H9 (cell line): ENCODE measurements around the gene FAM83F. TPM values are rescaled to one million over a fixed set of nuclear protein-coding genes. Genes with fewer than 3 reads are reported as not detected.
A peak's percentile ranks its signal among the peaks of the same experiment; 100 is the strongest.

ENCODE experiments used
- DNase-seq: peaks from one replicate; pipeline ENCODE4 v3.0.0-alpha.2; 2017
- H2AFZ ChIP-seq: one replicate; pipeline ENCODE4 v1.6.1; 2013; ENCODE audit warnings: mild to moderate bottlenecking, low read length, control low read depth, moderate library complexity
- H2AK5ac ChIP-seq: 2 replicates; pipeline ENCODE4 v1.6.1; 2013; ENCODE audit warnings: low read length, control low read depth, mixed read lengths; ENCODE audit not compliant: insufficient read length
- H2BK120ac ChIP-seq: one replicate; pipeline ENCODE4 v1.6.1; 2013; ENCODE audit warnings: low read depth, mild to moderate bottlenecking, low read length, control low read depth, inconsistent platforms; ENCODE audit not compliant: poor library complexity, severe bottlenecking
- H2BK12ac ChIP-seq: 2 replicates; pipeline ENCODE4 v1.6.1; 2013; ENCODE audit warnings: low read length, control low read depth, mixed read lengths, low read depth; ENCODE audit not compliant: insufficient read length
- H2BK15ac ChIP-seq: 2 replicates; pipeline ENCODE4 v1.6.1; 2013; ENCODE audit warnings: low read depth, low read length, control low read depth
- H2BK20ac ChIP-seq: one replicate; pipeline ENCODE4 v1.6.1; 2013; ENCODE audit warnings: low read depth, mild to moderate bottlenecking, low read length, control low read depth, inconsistent platforms; ENCODE audit not compliant: poor library complexity, severe bottlenecking
- H2BK5ac ChIP-seq: 2 replicates; pipeline ENCODE4 v1.6.1; 2013; ENCODE audit warnings: low read length, control low read depth, mixed read lengths; ENCODE audit not compliant: insufficient read length
- H3K14ac ChIP-seq: 2 replicates; pipeline ENCODE4 v1.6.1; 2013; ENCODE audit warnings: low read length, control low read depth; ENCODE audit not compliant: insufficient read depth
- H3K18ac ChIP-seq: 2 replicates; pipeline ENCODE4 v1.6.1; 2013; ENCODE audit warnings: low read depth, mild to moderate bottlenecking, mixed read lengths, low read length, control low read depth; ENCODE audit not compliant: insufficient read length
- H3K23ac ChIP-seq: 2 replicates; pipeline ENCODE4 v1.6.1; 2013; ENCODE audit warnings: low read length, control low read depth, mixed read lengths, low read depth; ENCODE audit not compliant: insufficient read length
- H3K23me2 ChIP-seq: 2 replicates; pipeline ENCODE4 v1.6.1; 2013; ENCODE audit warnings: low read depth, mild to moderate bottlenecking, mixed read lengths, low read length, control low read depth; ENCODE audit not compliant: insufficient read length, poor library complexity, severe bottlenecking
- H3K27ac ChIP-seq: 2 replicates; pipeline ENCODE4 v1.5.1; 2013; ENCODE audit warnings: low read length, control low read depth, mixed read lengths, low read depth; ENCODE audit not compliant: insufficient read length
- H3K27me3 ChIP-seq: 2 replicates; pipeline ENCODE4 v1.6.1; 2013; ENCODE audit warnings: low read length, control low read depth, inconsistent platforms; ENCODE audit not compliant: insufficient read depth
- H3K4ac ChIP-seq: 2 replicates; pipeline ENCODE4 v1.6.1; 2013; ENCODE audit warnings: low read depth, mild to moderate bottlenecking, control low read depth, inconsistent platforms, low read length, moderate library complexity
- H3K4me1 ChIP-seq: 2 replicates; pipeline ENCODE4 v1.6.1; 2013; ENCODE audit warnings: low read length, control low read depth, inconsistent platforms; ENCODE audit not compliant: insufficient read depth
- H3K4me2 ChIP-seq: 2 replicates; pipeline ENCODE4 v1.6.1; 2013; ENCODE audit warnings: low read length, control low read depth, mixed read lengths; ENCODE audit not compliant: insufficient read length, insufficient read depth
- H3K56ac ChIP-seq: 2 replicates; pipeline ENCODE4 v1.6.1; 2013; ENCODE audit warnings: low read depth, mild to moderate bottlenecking, mixed read lengths, low read length, control low read depth; ENCODE audit not compliant: insufficient read length
- H3K79me1 ChIP-seq: 2 replicates; pipeline ENCODE4 v1.6.1; 2013; ENCODE audit warnings: low read depth, mild to moderate bottlenecking, moderate library complexity, low read length, control low read depth, inconsistent platforms; ENCODE audit not compliant: insufficient read depth, poor library complexity, severe bottlenecking
- H3K79me2 ChIP-seq: 2 replicates; pipeline ENCODE4 v1.6.1; 2013; ENCODE audit warnings: low read length, control low read depth, inconsistent platforms; ENCODE audit not compliant: insufficient read depth
- H3K9ac ChIP-seq: 2 replicates; pipeline ENCODE4 v1.6.1; 2013; ENCODE audit warnings: low read length, control low read depth, mixed read lengths; ENCODE audit not compliant: insufficient read length; ENCODE audit errors: extremely low read depth
- H3K9me3 ChIP-seq: one replicate; pipeline ENCODE4 v1.6.1; 2013; ENCODE audit warnings: low read depth, low read length, inconsistent platforms; ENCODE audit not compliant: control insufficient read depth
- H3T11ph ChIP-seq: one replicate; pipeline ENCODE4 v1.6.1; 2013; ENCODE audit warnings: mild to moderate bottlenecking, low read length, control low read depth, inconsistent platforms
- H4K20me1 ChIP-seq: one replicate; pipeline ENCODE4 v1.6.1; 2013; ENCODE audit not compliant: control insufficient read depth, insufficient read length, insufficient read depth
- H4K5ac ChIP-seq: 2 replicates; pipeline ENCODE4 v1.6.1; 2013; ENCODE audit warnings: low read depth, mild to moderate bottlenecking, mixed read lengths, low read length, control low read depth; ENCODE audit not compliant: insufficient read length
- H4K8ac ChIP-seq: replicated peaks from 2 replicates; pipeline ENCODE4 v1.6.1; 2013; ENCODE audit warnings: low read length, control low read depth, mixed read lengths, low read depth; ENCODE audit not compliant: insufficient read length
- H4K91ac ChIP-seq: 2 replicates; pipeline ENCODE4 v1.6.1; 2013; ENCODE audit warnings: low read depth, mild to moderate bottlenecking, moderate library complexity, mixed read lengths, low read length, control low read depth; ENCODE audit not compliant: insufficient read length
- H3K27ac Mint-ChIP-seq, 3 experiments: 2 replicates in 2 of 3; 3 replicates in 1 of 3; pipeline ENCODE4 v1.8.0; 2020 to 2021; ENCODE audit warnings: mixed read lengths in 3 of 3, mild to moderate bottlenecking in 1 of 3, moderate library complexity in 1 of 3
- H3K27me3 Mint-ChIP-seq: 2 replicates; pipeline ENCODE4 v1.8.0; 2021; ENCODE audit warnings: low read depth, mild to moderate bottlenecking, moderate library complexity, mixed read lengths
- H3K36me3 Mint-ChIP-seq, 3 experiments: 2 replicates in 2 of 3; 3 replicates in 1 of 3; pipeline ENCODE4 v1.8.0; 2020 to 2021; ENCODE audit warnings: low read depth in 3 of 3, mixed read lengths in 3 of 3; ENCODE audit not compliant: insufficient read depth in 1 of 3
- H3K4me1 Mint-ChIP-seq, 2 experiments: 2 replicates each; pipeline ENCODE4 v1.8.0; 2020; ENCODE audit warnings: mixed read lengths in 2 of 2
- H3K4me3 Mint-ChIP-seq, 2 experiments: 2 replicates in 1 of 2; 3 replicates in 1 of 2; pipeline ENCODE4 v1.8.0; 2020 to 2021; ENCODE audit warnings: mild to moderate bottlenecking in 2 of 2, mixed read lengths in 2 of 2, moderate library complexity in 1 of 2
- H3K9me3 Mint-ChIP-seq, 2 experiments: 2 replicates in 1 of 2; 3 replicates in 1 of 2; pipeline ENCODE4 v1.8.0; 2020; ENCODE audit warnings: mild to moderate bottlenecking in 2 of 2, mixed read lengths in 2 of 2, moderate library complexity in 1 of 2
- WGBS: extraction: QIAGEN DNeasy Blood & Tissue Kit; methylation state at CpG from one replicate; pipeline ENCODE4 v1.1.7; 2013; ENCODE audit warnings: missing lambda C conversion rate, low lambda C conversion rate, mixed read lengths; ENCODE audit not compliant: insufficient read length; ENCODE audit errors: extremely low coverage; 5-methylcytosine and 5-hydroxymethylcytosine counted together
- total RNA-seq: library from RNA; stranded (reverse); gene quantifications from 2 replicates; pipeline ENCODE4 v1.2.1, GENCODE V29; 2021
- TF ChIP-seq, protein P1 (sequence below): fragments of 200-600 bp; sonication (generic); conservative IDR thresholded peaks from 3 replicates; pipeline ENCODE4 v1.8.0; 2021; ENCODE audit warnings: antibody characterized with exemption, mild to moderate bottlenecking

FAM83F gene
- total RNA-seq, 1 experiment from 2014 or later = 17.4 TPM

GRCh38 chr22:39958009-39958711 is 36.6 kb upstream of the FAM83F start:
- Histone ChIP-seq H3K27ac (no peak overlapping the region), H3K23me2 (no peaks in the 10 kb centered on the region), H4K5ac (no peak overlapping the region), H2BK20ac (no peak overlapping the region), H4K91ac (no peak overlapping the region), H3K56ac (no peak overlapping the region), H3K18ac (no peak overlapping the region), H3T11ph (no peak overlapping the region), H3K9me3 (no peaks in the 10 kb centered on the region), H4K8ac (no peak overlapping the region), H2BK15ac (no peak overlapping the region), H3K79me2 (no peaks in the 10 kb centered on the region), H2BK12ac (no peak overlapping the region), H3K9ac (no peak overlapping the region), H3K4ac (no peak overlapping the region), H2BK5ac (no peak overlapping the region), H4K20me1 (no peaks in the 10 kb centered on the region), H3K23ac (no peak overlapping the region), H3K14ac (no peak overlapping the region), H2AFZ (no peak overlapping the region), H3K27me3 (no peaks in the 10 kb centered on the region), H3K79me1 (no peaks in the 10 kb centered on the region), H3K4me2 (no peak overlapping the region), H2AK5ac (no peak overlapping the region), H3K4me1 (0 out of 2 replicates have a peak, but pooled peaks cover 3% of the 10 kb centered on the region), H2BK120ac (no peak overlapping the region)
- TF ChIP-seq, protein P1, sequence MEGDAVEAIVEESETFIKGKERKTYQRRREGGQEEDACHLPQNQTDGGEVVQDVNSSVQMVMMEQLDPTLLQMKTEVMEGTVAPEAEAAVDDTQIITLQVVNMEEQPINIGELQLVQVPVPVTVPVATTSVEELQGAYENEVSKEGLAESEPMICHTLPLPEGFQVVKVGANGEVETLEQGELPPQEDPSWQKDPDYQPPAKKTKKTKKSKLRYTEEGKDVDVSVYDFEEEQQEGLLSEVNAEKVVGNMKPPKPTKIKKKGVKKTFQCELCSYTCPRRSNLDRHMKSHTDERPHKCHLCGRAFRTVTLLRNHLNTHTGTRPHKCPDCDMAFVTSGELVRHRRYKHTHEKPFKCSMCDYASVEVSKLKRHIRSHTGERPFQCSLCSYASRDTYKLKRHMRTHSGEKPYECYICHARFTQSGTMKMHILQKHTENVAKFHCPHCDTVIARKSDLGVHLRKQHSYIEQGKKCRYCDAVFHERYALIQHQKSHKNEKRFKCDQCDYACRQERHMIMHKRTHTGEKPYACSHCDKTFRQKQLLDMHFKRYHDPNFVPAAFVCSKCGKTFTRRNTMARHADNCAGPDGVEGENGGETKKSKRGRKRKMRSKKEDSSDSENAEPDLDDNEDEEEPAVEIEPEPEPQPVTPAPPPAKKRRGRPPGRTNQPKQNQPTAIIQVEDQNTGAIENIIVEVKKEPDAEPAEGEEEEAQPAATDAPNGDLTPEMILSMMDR = no peak
- no peak for DNase-seq
- Mint-ChIP-seq H3K36me3 (no peaks in the 10 kb centered on the region; a peak in 1 of 7 replicates), H3K4me3 (no peak overlapping the region), H3K4me1 (peaks cover 32 to 36% of the 10 kb centered on the region in 2 experiments), H3K9me3 (no peaks in the 10 kb centered on the region), H3K27ac (peak overlapping the region in 1 of 3 experiments; percentile 61; a peak in 2 of 7 replicates), H3K27me3 (peaks cover 18% of the 10 kb centered on the region)
- no CpG with 5 or more reads among the region's 8 CpGs for WGBS
